GM23338 (cell line): Measurements from ENCODE around the gene IL11. TPM values are rescaled to one million over a fixed set of nuclear protein-coding genes. Genes with fewer than 3 reads are reported as not detected.
A peak's percentile ranks its signal among the peaks of the same experiment; 100 is the strongest.

Source experiments
- ATAC-seq: fragments of 200-7000 bp; cut with Tn5 transposase; 3 replicates; pipeline ENCODE4 v1.9.1; 2020
- DNase-seq: peaks from one replicate; pipeline ENCODE4 v3.0.0-alpha.2; 2015; ENCODE audit warnings: low spot score
- H2AFZ ChIP-seq: fragments of 200-600 bp; sonication (generic); 2 replicates; pipeline ENCODE4 v1.8.0; 2016; ENCODE audit warnings: antibody characterized with exemption, mild to moderate bottlenecking, moderate library complexity
- H3F3A ChIP-seq: fragments of 200-600 bp; sonication (generic); replicated peaks from 2 replicates; pipeline ENCODE4 v1.8.0; 2017; ENCODE audit warnings: antibody characterized with exemption, mixed run types, low read depth
- H3K27ac ChIP-seq: fragments of 200-600 bp; sonication (generic); 2 replicates; pipeline ENCODE4 v1.6.1; 2016; ENCODE audit warnings: low read depth
- H3K27me3 ChIP-seq: fragments of 200-600 bp; sonication (generic); 2 replicates; pipeline ENCODE4 v1.8.0; 2016; ENCODE audit warnings: mild to moderate bottlenecking, mixed run types, moderate library complexity; ENCODE audit not compliant: insufficient read depth
- H3K36me3 ChIP-seq: fragments of 200-600 bp; sonication (generic); 2 replicates; pipeline ENCODE4 v1.8.0; 2016; ENCODE audit warnings: mild to moderate bottlenecking; ENCODE audit not compliant: insufficient read depth
- H3K4me1 ChIP-seq: fragments of 200-600 bp; sonication (generic); 2 replicates; pipeline ENCODE4 v1.8.0; 2016; ENCODE audit warnings: mild to moderate bottlenecking, moderate library complexity; ENCODE audit not compliant: insufficient read depth
- H3K4me2 ChIP-seq: fragments of 200-600 bp; sonication (generic); 2 replicates; pipeline ENCODE4 v1.7.1; 2017; ENCODE audit warnings: mixed run types
- H3K4me3 ChIP-seq: fragments of 200-600 bp; sonication (generic); 2 replicates; pipeline ENCODE4 v1.6.1; 2016; ENCODE audit warnings: mixed run types
- H3K79me2 ChIP-seq: fragments of 200-600 bp; sonication (generic); replicated peaks from 2 replicates; pipeline ENCODE4 v1.8.0; 2017; ENCODE audit warnings: mild to moderate bottlenecking; ENCODE audit not compliant: insufficient read depth
- H3K9me2 ChIP-seq: fragments of 200-600 bp; sonication (generic); 2 replicates; pipeline ENCODE4 v1.8.0; 2017; ENCODE audit not compliant: insufficient read depth
- H4K20me1 ChIP-seq: fragments of 200-600 bp; sonication (generic); replicated peaks from 2 replicates; pipeline ENCODE4 v1.8.0; 2017; ENCODE audit warnings: mild to moderate bottlenecking; ENCODE audit not compliant: insufficient read depth
- H3K27ac Mint-ChIP-seq: 2 replicates; pipeline ENCODE4 v1.8.0; 2020; ENCODE audit warnings: inconsistent platforms, mild to moderate bottlenecking, moderate library complexity, mixed read lengths
- H3K27me3 Mint-ChIP-seq: 3 replicates; pipeline ENCODE4 v1.8.0; 2022; ENCODE audit warnings: low read depth, mild to moderate bottlenecking, moderate library complexity, mixed read lengths, inconsistent platforms; ENCODE audit not compliant: insufficient read depth, poor library complexity
- H3K36me3 Mint-ChIP-seq: 3 replicates; pipeline ENCODE4 v1.8.0; 2021; ENCODE audit warnings: low read depth, mild to moderate bottlenecking, inconsistent platforms, moderate library complexity, mixed read lengths
- H3K4me1 Mint-ChIP-seq: 3 replicates; pipeline ENCODE4 v1.8.0; 2020; ENCODE audit warnings: mild to moderate bottlenecking, inconsistent platforms, mixed read lengths
- H3K4me3 Mint-ChIP-seq: 3 replicates; pipeline ENCODE4 v1.8.0; 2021; ENCODE audit warnings: moderate library complexity, mild to moderate bottlenecking, inconsistent platforms, mixed read lengths
- H3K9me3 Mint-ChIP-seq: 3 replicates; pipeline ENCODE4 v1.8.0; 2020; ENCODE audit warnings: moderate library complexity, mild to moderate bottlenecking, inconsistent platforms, mixed read lengths
- CREB1 ChIP-seq: fragments of 250-450 bp; sonication (Bioruptor Pico); IDR thresholded peaks from 2 replicates; pipeline ENCODE4 v1.5.0; 2020; ENCODE audit warnings: low read depth, mild to moderate bottlenecking, moderate library complexity
- EZH2 ChIP-seq: fragments of 200-600 bp; sonication (generic); IDR thresholded peaks from one replicate; pipeline ENCODE4 v1.8.0; 2017; ENCODE audit warnings: antibody characterized with exemption, mild to moderate bottlenecking, low read depth; ENCODE audit not compliant: unreplicated experiment
- EZH2phosphoT487 ChIP-seq: fragments of 200-600 bp; sonication (generic); IDR thresholded peaks from one replicate; pipeline ENCODE4 v1.8.1; 2018; ENCODE audit warnings: antibody characterized with exemption; ENCODE audit not compliant: unreplicated experiment
- POLR2AphosphoS5 ChIP-seq: IDR thresholded peaks from 2 replicates; pipeline ENCODE4 v1.6.1; 2016; ENCODE audit warnings: antibody characterized with exemption, low read depth
- REST ChIP-seq: IDR thresholded peaks from one replicate; pipeline ENCODE4 v1.6.1; 2018; ENCODE audit warnings: antibody characterized with exemption; ENCODE audit not compliant: unreplicated experiment
- STAT1 ChIP-seq: IDR thresholded peaks from one replicate; pipeline ENCODE4 v1.6.1; 2016; ENCODE audit warnings: antibody characterized with exemption; ENCODE audit not compliant: unreplicated experiment
- ZNF114 ChIP-seq: fragments of 250-450 bp; sonication (Bioruptor Pico); IDR thresholded peaks from 2 replicates; pipeline ENCODE4 v1.5.0; 2020; ENCODE audit warnings: mild to moderate bottlenecking, moderate library complexity
- ZNF331 ChIP-seq: fragments of 250-450 bp; sonication (Bioruptor Pico); IDR thresholded peaks from 2 replicates; pipeline ENCODE4 v1.5.0; 2020; ENCODE audit warnings: low read depth, mild to moderate bottlenecking, moderate library complexity
- ZNF462 ChIP-seq: fragments of 250-450 bp; sonication (Bioruptor Pico); IDR thresholded peaks from 2 replicates; pipeline ENCODE4 v1.5.0; 2020; ENCODE audit warnings: mild to moderate bottlenecking, moderate library complexity
- polyA plus RNA-seq: library from polyadenylated mRNA; unstranded; fragments of >200 nt; fragmentation: Nextera tagmentation; extraction: Ambion mirVana; gene quantifications from 2 replicates; pipeline ENCODE4 v1.2.1, GENCODE V29; 2016
- total RNA-seq: library from RNA; depleted of rRNA; stranded (reverse); fragments of >200 nt; shearing (Covaris generic); gene quantifications from 2 replicates; pipeline ENCODE4 v1.2.3, GENCODE V29; 2014

IL11 gene
- total and polyA plus RNA-seq, 2 experiments from 2014 or later = 0.58 to 2.2 TPM

- Mint-ChIP-seq H3K36me3 (no peaks in the 10 kb centered on the region), H3K27ac (no peak overlapping the region), H3K4me3 (peak overlapping the region; percentile 50), H3K9me3 (no peaks in the 10 kb centered on the region), H3K4me1 (peaks cover 29% of the 10 kb centered on the region), H3K27me3 (peaks cover 66% of the 10 kb centered on the region)
- Histone ChIP-seq H3K4me3 (peak overlapping the region; percentile 32; the same call in 1 of the 2 replicates), H3K27me3 (peaks cover 63% of the 10 kb centered on the region), H3K36me3 (no peaks in the 10 kb centered on the region), H3K4me2 (peak overlapping the region; percentile 57; the same call in 1 of the 2 replicates), H3K79me2 (no peaks in the 10 kb centered on the region), H2AFZ (peak overlapping the region; percentile 85), H3F3A (peaks cover 13% of the 10 kb centered on the region), H3K9me2 (no peaks in the 10 kb centered on the region), H3K4me1 (peaks cover 17% of the 10 kb centered on the region; the same call in 1 of the 2 replicates), H3K27ac (no peak overlapping the region), H4K20me1 (no peaks in the 10 kb centered on the region)
- DNase-seq (peak; percentile 77), ATAC-seq (peak; percentile 4)
- TF ChIP-seq CREB1 (CRISPR knock-in tag) = no peak
- TF ChIP-seq ZNF114 (CRISPR knock-in tag) = no peak
- TF ChIP-seq REST = no peak
These were observed 14.9 kb downstream of the IL11 start for GRCh38 chr19:55355213-55355821.

- peak; percentile 63 for DNase-seq
- Histone ChIP-seq H4K20me1 (no peaks in the 10 kb centered on the region), H3K4me3 (peak within 1 kb of the TSS; percentile 75), H3K27me3 (peaks cover 63% of the 10 kb centered on the region), H3K79me2 (no peaks in the 10 kb centered on the region), H3K36me3 (no peaks in the 10 kb centered on the region), H3K4me2 (peak within 1 kb of the TSS; percentile 91), H2AFZ (peak within 1 kb of the TSS; percentile 90), H3K4me1 (peaks cover 23% of the 10 kb centered on the region), H3K27ac (no peak within 1 kb of the TSS), H3K9me2 (no peaks in the 10 kb centered on the region), H3F3A (peaks cover 13% of the 10 kb centered on the region)
- ATAC-seq = peak; percentile 33
- H3K4me3 Mint-ChIP-seq = peak within 1 kb of the TSS; percentile 72
- H3K4me1 Mint-ChIP-seq = peaks cover 32% of the 10 kb centered on the region
- H3K9me3 Mint-ChIP-seq = no peaks in the 10 kb centered on the region
- H3K27ac Mint-ChIP-seq = no peak within 1 kb of the TSS
- H3K36me3 Mint-ChIP-seq = no peaks in the 10 kb centered on the region
- peaks cover 67% of the 10 kb centered on the region for H3K27me3 Mint-ChIP-seq
- TF ChIP-seq STAT1 (no peak), ZNF462 (CRISPR knock-in tag) (no peak), POLR2AphosphoS5 (no peak), ZNF331 (CRISPR knock-in tag) (no peak), EZH2 (no peak), CREB1 (CRISPR knock-in tag) (no peak), ZNF114 (CRISPR knock-in tag) (no peak), EZH2phosphoT487 (no peak)
These were observed 15.5 kb downstream of the IL11 start, which contains the start of gene COX6B2 for GRCh38 chr19:55354698-55355212. Gene COX6B2 (minus strand): TSS chr19:55354719. CDS start chr19:55354521, 198 bp downstream.
